ENCODE results near the gene PTPRT. TPM values are rescaled to one million over a fixed set of nuclear protein-coding genes. Genes with fewer than 3 reads are reported as not detected.

Gene PTPRT
- total and polyA plus RNA-seq, 10 of the 15 experiments (the other 5 are each of a cell fraction or from before 2014, with no cell fraction given): not detected

GRCh38 chr20:42549496-42549895, 640.2 kb downstream of the PTPRT start:
- no peaks in the 10 kb centered on the region for H3K36me3 ChIP-seq (ENCODE audit: control insufficient read depth in 2 of 2, insufficient read depth in 2 of 2, low read length in 1 of 2)
- no peak overlapping the region for H2AFZ ChIP-seq (ENCODE audit: control insufficient read depth, low read depth, low read length)
- DNase-seq (ENCODE audit: low read depth, low spot score): no peak
- BruUV-seq (replicated peaks): no TSS peak
- ChIA-PET CTCF (no interaction called here), SMC1A (ENCODE audit: uncharacterized antibody, unreplicated experiment) (no interaction called here), RAD21 (ENCODE audit: unreplicated experiment) (no interaction called here), POLR2A (no interaction called here)
- in situ Hi-C loops (cut with MboI): loop anchor here (25.0 kb wide), 1 partner anchor 812 kb away; no protein-coding TSS in a partner anchor
- H3K4me2 ChIP-seq (ENCODE audit: control insufficient read depth, insufficient read depth): no peak overlapping the region
- H3K9ac ChIP-seq (ENCODE audit: control insufficient read depth, insufficient read depth, low read length): no peak overlapping the region
- H3K27ac ChIP-seq (ENCODE audit: control insufficient read depth, insufficient read depth): no peak overlapping the region
- intact Hi-C loops (cut with micrococcal nuclease; ENCODE audit: unreplicated experiment): no loop called here
- no peak overlapping the region for H3K4me3 ChIP-seq
- H3K9me3 ChIP-seq (replicated peaks; ENCODE audit: control insufficient read depth, insufficient read depth, low read length): no peaks in the 10 kb centered on the region
- H4K20me1 ChIP-seq (ENCODE audit: control insufficient read depth, insufficient read depth): no peaks in the 10 kb centered on the region
- no peaks in the 10 kb centered on the region for H3K27me3 ChIP-seq (replicated peaks in 1 of 2; ENCODE audit: control insufficient read depth in 2 of 2, insufficient read depth in 2 of 2, low read length in 1 of 2)
- H3K4me1 ChIP-seq (ENCODE audit: control insufficient read depth, insufficient read depth, low read length): no peaks in the 10 kb centered on the region
- H3K79me2 ChIP-seq (ENCODE audit: control insufficient read depth, insufficient read depth, low read length): no peaks in the 10 kb centered on the region
- FAIRE-seq: no peak
- no peak for ATAC-seq
- TF ChIP-seq, protein P1, sequence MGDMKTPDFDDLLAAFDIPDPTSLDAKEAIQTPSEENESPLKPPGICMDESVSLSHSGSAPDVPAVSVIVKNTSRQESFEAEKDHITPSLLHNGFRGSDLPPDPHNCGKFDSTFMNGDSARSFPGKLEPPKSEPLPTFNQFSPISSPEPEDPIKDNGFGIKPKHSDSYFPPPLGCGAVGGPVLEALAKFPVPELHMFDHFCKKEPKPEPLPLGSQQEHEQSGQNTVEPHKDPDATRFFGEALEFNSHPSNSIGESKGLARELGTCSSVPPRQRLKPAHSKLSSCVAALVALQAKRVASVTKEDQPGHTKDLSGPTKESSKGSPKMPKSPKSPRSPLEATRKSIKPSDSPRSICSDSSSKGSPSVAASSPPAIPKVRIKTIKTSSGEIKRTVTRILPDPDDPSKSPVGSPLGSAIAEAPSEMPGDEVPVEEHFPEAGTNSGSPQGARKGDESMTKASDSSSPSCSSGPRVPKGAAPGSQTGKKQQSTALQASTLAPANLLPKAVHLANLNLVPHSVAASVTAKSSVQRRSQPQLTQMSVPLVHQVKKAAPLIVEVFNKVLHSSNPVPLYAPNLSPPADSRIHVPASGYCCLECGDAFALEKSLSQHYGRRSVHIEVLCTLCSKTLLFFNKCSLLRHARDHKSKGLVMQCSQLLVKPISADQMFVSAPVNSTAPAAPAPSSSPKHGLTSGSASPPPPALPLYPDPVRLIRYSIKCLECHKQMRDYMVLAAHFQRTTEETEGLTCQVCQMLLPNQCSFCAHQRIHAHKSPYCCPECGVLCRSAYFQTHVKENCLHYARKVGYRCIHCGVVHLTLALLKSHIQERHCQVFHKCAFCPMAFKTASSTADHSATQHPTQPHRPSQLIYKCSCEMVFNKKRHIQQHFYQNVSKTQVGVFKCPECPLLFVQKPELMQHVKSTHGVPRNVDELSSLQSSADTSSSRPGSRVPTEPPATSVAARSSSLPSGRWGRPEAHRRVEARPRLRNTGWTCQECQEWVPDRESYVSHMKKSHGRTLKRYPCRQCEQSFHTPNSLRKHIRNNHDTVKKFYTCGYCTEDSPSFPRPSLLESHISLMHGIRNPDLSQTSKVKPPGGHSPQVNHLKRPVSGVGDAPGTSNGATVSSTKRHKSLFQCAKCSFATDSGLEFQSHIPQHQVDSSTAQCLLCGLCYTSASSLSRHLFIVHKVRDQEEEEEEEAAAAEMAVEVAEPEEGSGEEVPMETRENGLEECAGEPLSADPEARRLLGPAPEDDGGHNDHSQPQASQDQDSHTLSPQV (IDR thresholded peaks at IDR 0.05): no peak
- TF ChIP-seq IRF4 (IDR thresholded peaks at IDR 0.05; ENCODE audit: low read depth, low read length) (no peak), MTA3 (IDR thresholded peaks at IDR 0.05; ENCODE audit: borderline replicate concordance, low read length) (no peak), RUNX3 (IDR thresholded peaks at IDR 0.05; ENCODE audit: low read length) (no peak), ZBTB4 (CRISPR knock-in tag; IDR thresholded peaks at IDR 0.05) (no peak), TCF3 (IDR thresholded peaks at IDR 0.05; ENCODE audit: borderline replicate concordance, insufficient read depth, low read depth, low read length) (no peak), RFX5 (IDR thresholded peaks at IDR 0.05; ENCODE audit: low read depth, low read length) (no peak), GABPA (IDR thresholded peaks at IDR 0.05; ENCODE audit: low read depth) (no peak), RBBP5 (conservative IDR thresholded peaks at IDR 0.05) (no peak), SUZ12 (IDR thresholded peaks at IDR 0.05; ENCODE audit: unreplicated experiment) (no peak), EED (IDR thresholded peaks at IDR 0.05; ENCODE audit: low read depth) (no peak), CHD1 (IDR thresholded peaks at IDR 0.05; ENCODE audit: low read depth, low read length) (no peak)
- TF ChIP-seq, protein P2, sequence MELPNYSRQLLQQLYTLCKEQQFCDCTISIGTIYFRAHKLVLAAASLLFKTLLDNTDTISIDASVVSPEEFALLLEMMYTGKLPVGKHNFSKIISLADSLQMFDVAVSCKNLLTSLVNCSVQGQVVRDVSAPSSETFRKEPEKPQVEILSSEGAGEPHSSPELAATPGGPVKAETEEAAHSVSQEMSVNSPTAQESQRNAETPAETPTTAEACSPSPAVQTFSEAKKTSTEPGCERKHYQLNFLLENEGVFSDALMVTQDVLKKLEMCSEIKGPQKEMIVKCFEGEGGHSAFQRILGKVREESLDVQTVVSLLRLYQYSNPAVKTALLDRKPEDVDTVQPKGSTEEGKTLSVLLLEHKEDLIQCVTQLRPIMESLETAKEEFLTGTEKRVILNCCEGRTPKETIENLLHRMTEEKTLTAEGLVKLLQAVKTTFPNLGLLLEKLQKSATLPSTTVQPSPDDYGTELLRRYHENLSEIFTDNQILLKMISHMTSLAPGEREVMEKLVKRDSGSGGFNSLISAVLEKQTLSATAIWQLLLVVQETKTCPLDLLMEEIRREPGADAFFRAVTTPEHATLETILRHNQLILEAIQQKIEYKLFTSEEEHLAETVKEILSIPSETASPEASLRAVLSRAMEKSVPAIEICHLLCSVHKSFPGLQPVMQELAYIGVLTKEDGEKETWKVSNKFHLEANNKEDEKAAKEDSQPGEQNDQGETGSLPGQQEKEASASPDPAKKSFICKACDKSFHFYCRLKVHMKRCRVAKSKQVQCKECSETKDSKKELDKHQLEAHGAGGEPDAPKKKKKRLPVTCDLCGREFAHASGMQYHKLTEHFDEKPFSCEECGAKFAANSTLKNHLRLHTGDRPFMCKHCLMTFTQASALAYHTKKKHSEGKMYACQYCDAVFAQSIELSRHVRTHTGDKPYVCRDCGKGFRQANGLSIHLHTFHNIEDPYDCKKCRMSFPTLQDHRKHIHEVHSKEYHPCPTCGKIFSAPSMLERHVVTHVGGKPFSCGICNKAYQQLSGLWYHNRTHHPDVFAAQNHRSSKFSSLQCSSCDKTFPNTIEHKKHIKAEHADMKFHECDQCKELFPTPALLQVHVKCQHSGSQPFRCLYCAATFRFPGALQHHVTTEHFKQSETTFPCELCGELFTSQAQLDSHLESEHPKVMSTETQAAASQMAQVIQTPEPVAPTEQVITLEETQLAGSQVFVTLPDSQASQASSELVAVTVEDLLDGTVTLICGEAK (IDR thresholded peaks at IDR 0.05; ENCODE audit: borderline replicate concordance): no peak
- 18% methylated on average over 3 of the region's 3 CpGs for WGBS (ENCODE audit: insufficient coverage, insufficient replicate concordance, low lambda C conversion rate, missing lambda C conversion rate)
